Body of pancreas (tissue), 4 donors: ENCODE data around the gene ATG101.

ENCODE experiments used
- POLR2A ChIP-seq, 3 donors: fragments of 450-650 bp; IDR thresholded peaks; one replicate each; pipeline ENCODE4 v1.6.1; 2016; ENCODE audit warnings: antibody characterized with exemption in 3 of 3, mild to moderate bottlenecking in 2 of 3
- TF ChIP-seq, protein P1 (sequence below), 7 experiments: fragments of 450-650 bp in 4 of 7; fragments of 200-600 bp in 3 of 7; sonication (generic) in 3 of 7; IDR thresholded peaks; one replicate each; pipeline ENCODE4 v1.5.1; 2016 to 2019; ENCODE audit warnings: antibody characterized with exemption in 7 of 7

DNA sequence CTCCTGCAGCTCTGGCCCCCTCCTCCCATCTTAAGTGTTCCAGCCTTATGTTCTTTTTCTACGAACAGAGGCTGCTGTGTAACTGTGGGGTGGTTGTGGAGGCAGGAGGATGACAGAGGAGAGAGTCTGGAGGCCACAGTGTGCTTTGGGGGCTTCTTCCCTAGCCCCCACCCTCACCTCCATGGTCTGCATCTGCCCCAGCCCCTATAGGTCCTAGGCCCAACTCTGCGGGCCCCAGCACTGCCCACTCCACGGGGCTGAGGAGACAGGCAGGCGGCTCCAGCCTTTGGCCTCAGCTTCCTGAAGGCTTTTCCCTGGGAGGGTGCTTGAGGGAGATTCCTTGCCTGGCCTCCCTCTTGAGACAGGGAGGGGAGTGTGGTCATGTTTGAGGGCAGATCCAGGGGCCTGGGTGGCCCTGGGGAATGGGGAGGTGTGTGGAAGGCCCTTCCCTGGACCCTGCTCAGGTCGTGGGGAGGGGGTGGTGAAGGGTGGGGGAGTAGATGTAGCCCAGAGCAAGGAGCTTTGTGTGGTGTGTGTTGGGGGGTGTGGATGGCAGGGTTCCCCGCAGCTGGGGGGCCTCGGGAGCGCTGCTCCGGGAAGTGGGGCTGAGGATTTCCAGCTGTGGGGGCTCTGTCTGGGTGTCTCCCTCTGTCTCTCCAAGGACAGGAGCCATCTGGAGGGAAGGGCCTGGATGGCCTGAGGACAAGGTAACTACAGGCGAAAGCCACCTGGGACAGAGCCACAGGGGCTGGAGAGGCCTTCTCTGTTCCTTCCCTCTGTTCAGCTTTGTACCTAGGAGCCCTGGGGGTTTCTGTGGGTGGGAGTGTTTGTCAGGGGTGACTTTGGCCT, 10.8 kb downstream of the ATG101 start:
- TF ChIP-seq, protein P1, sequence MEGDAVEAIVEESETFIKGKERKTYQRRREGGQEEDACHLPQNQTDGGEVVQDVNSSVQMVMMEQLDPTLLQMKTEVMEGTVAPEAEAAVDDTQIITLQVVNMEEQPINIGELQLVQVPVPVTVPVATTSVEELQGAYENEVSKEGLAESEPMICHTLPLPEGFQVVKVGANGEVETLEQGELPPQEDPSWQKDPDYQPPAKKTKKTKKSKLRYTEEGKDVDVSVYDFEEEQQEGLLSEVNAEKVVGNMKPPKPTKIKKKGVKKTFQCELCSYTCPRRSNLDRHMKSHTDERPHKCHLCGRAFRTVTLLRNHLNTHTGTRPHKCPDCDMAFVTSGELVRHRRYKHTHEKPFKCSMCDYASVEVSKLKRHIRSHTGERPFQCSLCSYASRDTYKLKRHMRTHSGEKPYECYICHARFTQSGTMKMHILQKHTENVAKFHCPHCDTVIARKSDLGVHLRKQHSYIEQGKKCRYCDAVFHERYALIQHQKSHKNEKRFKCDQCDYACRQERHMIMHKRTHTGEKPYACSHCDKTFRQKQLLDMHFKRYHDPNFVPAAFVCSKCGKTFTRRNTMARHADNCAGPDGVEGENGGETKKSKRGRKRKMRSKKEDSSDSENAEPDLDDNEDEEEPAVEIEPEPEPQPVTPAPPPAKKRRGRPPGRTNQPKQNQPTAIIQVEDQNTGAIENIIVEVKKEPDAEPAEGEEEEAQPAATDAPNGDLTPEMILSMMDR (IDR thresholded peaks at IDR 0.05), result no peak
- TF ChIP-seq POLR2A (IDR thresholded peaks at IDR 0.05), result no peak
